Liver (tissue), 3 donors: ENCODE results near the gene LRRC27.

Experiments used
- ATF3 ChIP-seq: IDR thresholded peaks from 2 replicates; pipeline ENCODE4 v1.6.1; 2016; ENCODE audit warnings: antibody characterized with exemption
- TF ChIP-seq, protein P1 (sequence below): fragments of 150-350 bp; IDR thresholded peaks from 2 replicates; pipeline ENCODE4 v1.5.1; 2017; ENCODE audit warnings: improper control_type of control experiment, low read depth, low read length; ENCODE audit not compliant: missing input control
- donor health status: healthy.
- donor health status: healthy.

- no peak for TF ChIP-seq ATF3
- TF ChIP-seq, protein P1, sequence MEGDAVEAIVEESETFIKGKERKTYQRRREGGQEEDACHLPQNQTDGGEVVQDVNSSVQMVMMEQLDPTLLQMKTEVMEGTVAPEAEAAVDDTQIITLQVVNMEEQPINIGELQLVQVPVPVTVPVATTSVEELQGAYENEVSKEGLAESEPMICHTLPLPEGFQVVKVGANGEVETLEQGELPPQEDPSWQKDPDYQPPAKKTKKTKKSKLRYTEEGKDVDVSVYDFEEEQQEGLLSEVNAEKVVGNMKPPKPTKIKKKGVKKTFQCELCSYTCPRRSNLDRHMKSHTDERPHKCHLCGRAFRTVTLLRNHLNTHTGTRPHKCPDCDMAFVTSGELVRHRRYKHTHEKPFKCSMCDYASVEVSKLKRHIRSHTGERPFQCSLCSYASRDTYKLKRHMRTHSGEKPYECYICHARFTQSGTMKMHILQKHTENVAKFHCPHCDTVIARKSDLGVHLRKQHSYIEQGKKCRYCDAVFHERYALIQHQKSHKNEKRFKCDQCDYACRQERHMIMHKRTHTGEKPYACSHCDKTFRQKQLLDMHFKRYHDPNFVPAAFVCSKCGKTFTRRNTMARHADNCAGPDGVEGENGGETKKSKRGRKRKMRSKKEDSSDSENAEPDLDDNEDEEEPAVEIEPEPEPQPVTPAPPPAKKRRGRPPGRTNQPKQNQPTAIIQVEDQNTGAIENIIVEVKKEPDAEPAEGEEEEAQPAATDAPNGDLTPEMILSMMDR = no peak
Measured at GRCh38 chr10:132406181-132406580, 74.2 kb downstream of the LRRC27 start.
